ENCODE measurements around the gene DAPK2.

DAPK2 gene

GRCh38 chr15:63930034-63930433 lies 116.3 kb downstream of the DAPK2 start:
- Histone ChIP-seq H2AFZ (ENCODE audit: low read length) (no peak overlapping the region), H4K20me1 (ENCODE audit: insufficient read depth, low read length, poor library complexity, severe bottlenecking) (no peaks in the 10 kb centered on the region), H3K4me2 (ENCODE audit: low read depth, low read length, poor library complexity, severe bottlenecking) (no peak overlapping the region), H3K9me2 (replicated peaks; ENCODE audit: low read depth, low read length) (no peaks in the 10 kb centered on the region), H3K27me3 (ENCODE audit: insufficient read depth, low read length, poor library complexity, severe bottlenecking) (no peaks in the 10 kb centered on the region), H3K4me3 (ENCODE audit: low read length, poor library complexity, severe bottlenecking) (no peak overlapping the region), H3K9ac (ENCODE audit: low read depth, low read length, poor library complexity, severe bottlenecking) (no peak overlapping the region), H3K4me1 (ENCODE audit: insufficient read depth, low read length, poor library complexity, severe bottlenecking) (no peaks in the 10 kb centered on the region), H3K79me2 (ENCODE audit: insufficient read depth, low read length) (no peaks in the 10 kb centered on the region), H3K36me3 (ENCODE audit: insufficient read depth, low read length) (no peaks in the 10 kb centered on the region), H3K9me3 (ENCODE audit: insufficient read depth, low read depth, low read length) (no peaks in the 10 kb centered on the region), H3F3A (ENCODE audit: low read depth) (no peaks in the 10 kb centered on the region)
- TF ChIP-seq EZH2phosphoT487 (IDR thresholded peaks at IDR 0.05; ENCODE audit: borderline replicate concordance) = no peak
- no peak for TF ChIP-seq CTCF (conservative IDR thresholded peaks at IDR 0.05; ENCODE audit: low read length)

GRCh38 chr15:63928185-63928842 lies 118.0 kb downstream of the DAPK2 start:
- no peak overlapping the region for H3K4me2 ChIP-seq (ENCODE audit: low read depth, low read length, poor library complexity, severe bottlenecking)
- no peaks in the 10 kb centered on the region for H3K9me2 ChIP-seq (replicated peaks; ENCODE audit: low read depth, low read length)
- no peak overlapping the region for H2AFZ ChIP-seq (ENCODE audit: low read length)
- no peaks in the 10 kb centered on the region for H4K20me1 ChIP-seq (ENCODE audit: insufficient read depth, low read length, poor library complexity, severe bottlenecking)
- no peaks in the 10 kb centered on the region for H3K79me2 ChIP-seq (ENCODE audit: insufficient read depth, low read length)
- H3K27me3 ChIP-seq (ENCODE audit: insufficient read depth, low read length, poor library complexity, severe bottlenecking) = no peaks in the 10 kb centered on the region
- H3F3A ChIP-seq (ENCODE audit: low read depth) = no peaks in the 10 kb centered on the region
- H3K9ac ChIP-seq (ENCODE audit: low read depth, low read length, poor library complexity, severe bottlenecking) = no peak overlapping the region
- no peaks in the 10 kb centered on the region for H3K36me3 ChIP-seq (ENCODE audit: insufficient read depth, low read length)
- H3K4me1 ChIP-seq (ENCODE audit: insufficient read depth, low read length, poor library complexity, severe bottlenecking) = no peaks in the 10 kb centered on the region
- no peak overlapping the region for H3K4me3 ChIP-seq (ENCODE audit: low read length, poor library complexity, severe bottlenecking)
- no peak for TF ChIP-seq EZH2phosphoT487 (IDR thresholded peaks at IDR 0.05; ENCODE audit: borderline replicate concordance)
- TF ChIP-seq CTCF (conservative IDR thresholded peaks at IDR 0.05; ENCODE audit: low read length) = no peak
- H3K9me3 ChIP-seq (ENCODE audit: insufficient read depth, low read depth, low read length) = no peaks in the 10 kb centered on the region

- no peak overlapping the region for H3K4me3 ChIP-seq (ENCODE audit: low read length, poor library complexity, severe bottlenecking)
- H3K9me3 ChIP-seq (ENCODE audit: insufficient read depth, low read depth, low read length) = no peaks in the 10 kb centered on the region
- no peak overlapping the region for H3K4me2 ChIP-seq (ENCODE audit: low read depth, low read length, poor library complexity, severe bottlenecking)
- H3K9me2 ChIP-seq (replicated peaks; ENCODE audit: low read depth, low read length) = no peaks in the 10 kb centered on the region
- no peaks in the 10 kb centered on the region for H3K79me2 ChIP-seq (ENCODE audit: insufficient read depth, low read length)
- no peaks in the 10 kb centered on the region for H4K20me1 ChIP-seq (ENCODE audit: insufficient read depth, low read length, poor library complexity, severe bottlenecking)
- no peak overlapping the region for H2AFZ ChIP-seq (ENCODE audit: low read length)
- H3K36me3 ChIP-seq (ENCODE audit: insufficient read depth, low read length) = no peaks in the 10 kb centered on the region
- no peaks in the 10 kb centered on the region for H3F3A ChIP-seq (ENCODE audit: low read depth)
- no peak for TF ChIP-seq EZH2phosphoT487 (IDR thresholded peaks at IDR 0.05; ENCODE audit: borderline replicate concordance)
- no peak for TF ChIP-seq CTCF (conservative IDR thresholded peaks at IDR 0.05; ENCODE audit: low read length)
- H3K9ac ChIP-seq (ENCODE audit: low read depth, low read length, poor library complexity, severe bottlenecking) = no peak overlapping the region
- no peaks in the 10 kb centered on the region for H3K27me3 ChIP-seq (ENCODE audit: insufficient read depth, low read length, poor library complexity, severe bottlenecking)
- H3K4me1 ChIP-seq (ENCODE audit: insufficient read depth, low read length, poor library complexity, severe bottlenecking) = peaks cover 11% of the 10 kb centered on the region
These were observed 122.0 kb downstream of the DAPK2 start for GRCh38 chr15:63923993-63924950.

Data from Loucy (cell line).